MCF 10A (cell line): ENCODE data around the gene NCAM1. TPM values are rescaled to one million over a fixed set of nuclear protein-coding genes. Genes with fewer than 3 reads are reported as not detected.

Experiments used
- BruUV-seq: library from RNA; stranded (reverse); fragments of 400-500 nt; replicated peaks from 2 replicates; lab custom pipeline; 2021; lab: Mats Ljungman, UMichigan
- CTCF ChIA-PET: fragments of 300-600 bp; sonication (Branson Sonifier 250); formaldehyde crosslinking; extraction: SDS; loops from one replicate; lab custom pipeline; 2021; ENCODE audit warnings: antibody characterized with exemption, inconsistent platforms; lab: Yijun Ruan, JAX
- POLR2A ChIA-PET: fragments of 300-600, 350-650 bp; sonication (Branson Sonifier 250); formaldehyde crosslinking; extraction: SDS; loops from one replicate; lab custom pipeline; 2020; ENCODE audit warnings: antibody characterized with exemption, inconsistent platforms; lab: Yijun Ruan, JAX
- DNase-seq: peaks from one replicate; pipeline ENCODE4 v3.0.0-alpha.2; 2018; ENCODE audit not compliant: unreplicated experiment
- H3K27ac Mint-ChIP-seq: one replicate; pipeline ENCODE4 v1.8.0; 2022; ENCODE audit warnings: mild to moderate bottlenecking, low read depth, mixed read lengths; ENCODE audit not compliant: unreplicated experiment
- H3K27me3 Mint-ChIP-seq: one replicate; pipeline ENCODE4 v1.8.0; 2022; ENCODE audit warnings: mixed read lengths; ENCODE audit not compliant: insufficient read depth, unreplicated experiment
- H3K36me3 Mint-ChIP-seq: one replicate; pipeline ENCODE4 v1.8.0; 2022; ENCODE audit warnings: mild to moderate bottlenecking, moderate library complexity, mixed read lengths; ENCODE audit not compliant: insufficient read depth, unreplicated experiment
- H3K4me1 Mint-ChIP-seq: one replicate; pipeline ENCODE4 v1.8.0; 2022; ENCODE audit warnings: mixed read lengths; ENCODE audit not compliant: insufficient read depth, unreplicated experiment
- H3K4me3 Mint-ChIP-seq: one replicate; pipeline ENCODE4 v1.8.0; 2022; ENCODE audit warnings: mild to moderate bottlenecking, moderate library complexity, mixed read lengths; ENCODE audit not compliant: unreplicated experiment
- H3K9me3 Mint-ChIP-seq: one replicate; pipeline ENCODE4 v1.8.0; 2022; ENCODE audit warnings: mixed read lengths; ENCODE audit not compliant: unreplicated experiment
- CTCF ChIP-seq: fragments of 200-600 bp; IDR thresholded peaks from one replicate; pipeline ENCODE4 v1.8.0; 2022; ENCODE audit warnings: antibody characterized with exemption, mild to moderate bottlenecking; ENCODE audit not compliant: unreplicated experiment
- intact Hi-C: fragments of 100-400 bp; cut with micrococcal nuclease; formaldehyde crosslinking; loops from 2 replicates; pipeline ENCODE4 v1.14.1; 2022
- total RNA-seq: library from RNA; stranded (reverse); gene quantifications from 2 replicates; pipeline ENCODE4 v1.2.3, GENCODE V29; 2022

Gene NCAM1
- total RNA-seq, 1 experiment from 2014 or later = 0.19 TPM

GRCh38 chr11:112972399-112973145 is 11.4 kb downstream of the NCAM1 start:
- Mint-ChIP-seq H3K36me3 (no peaks in the 10 kb centered on the region), H3K4me1 (peaks cover 13% of the 10 kb centered on the region), H3K9me3 (no peaks in the 10 kb centered on the region), H3K27me3 (no peaks in the 10 kb centered on the region), H3K4me3 (no peak overlapping the region), H3K27ac (no peak overlapping the region)
- BruUV-seq = no TSS peak
- ChIA-PET POLR2A (interaction anchor here (0.9 kb wide), 1 partner anchor 8 kb away, joined by 3 read pairs; no protein-coding TSS in a partner anchor), CTCF (interaction anchor here (0.6 kb wide), 1 partner anchor 59 kb away, joined by 3 read pairs; no protein-coding TSS in a partner anchor)
- intact Hi-C loops = no loop called here
- DNase-seq = no peak
- TF ChIP-seq CTCF = no peak

- TF ChIP-seq CTCF = no peak
- POLR2A ChIA-PET = no interaction called here
- no TSS peak for BruUV-seq
- H3K36me3 Mint-ChIP-seq = no peaks in the 10 kb centered on the region
- no peaks in the 10 kb centered on the region for H3K27me3 Mint-ChIP-seq
- intact Hi-C loops = no loop called here
- H3K9me3 Mint-ChIP-seq = no peaks in the 10 kb centered on the region
- H3K4me1 Mint-ChIP-seq = peaks cover 9% of the 10 kb centered on the region
- no peak for DNase-seq
- no peak overlapping the region for H3K27ac Mint-ChIP-seq
- CTCF ChIA-PET = no interaction called here
- H3K4me3 Mint-ChIP-seq = no peak overlapping the region
Measured at GRCh38 chr11:112975051-112975450, 13.8 kb downstream of the NCAM1 start.

DNA sequence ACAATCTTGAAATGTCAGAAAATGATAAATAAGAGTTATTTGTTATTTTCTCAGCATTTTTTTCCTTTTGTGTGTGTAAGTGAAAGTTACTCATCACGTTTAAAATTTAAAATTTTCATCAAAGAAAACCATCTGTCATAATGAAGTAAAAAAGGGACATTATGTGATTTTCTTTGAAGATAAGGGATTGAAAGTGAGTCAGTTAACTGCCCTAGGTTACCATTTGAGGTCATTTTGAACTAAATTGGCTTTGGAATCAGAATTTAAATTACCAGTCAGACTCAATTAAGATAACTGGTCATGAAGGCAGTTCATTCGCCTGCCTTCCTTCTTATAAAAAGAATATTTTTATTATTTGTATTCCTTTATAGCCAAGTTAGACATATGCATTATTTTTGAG is 14.3 kb downstream of the NCAM1 start:
- POLR2A ChIA-PET = no interaction called here
- intact Hi-C loops = no loop called here
- H3K9me3 Mint-ChIP-seq = no peaks in the 10 kb centered on the region
- BruUV-seq = no TSS peak
- H3K27me3 Mint-ChIP-seq = no peaks in the 10 kb centered on the region
- no peak overlapping the region for H3K27ac Mint-ChIP-seq
- TF ChIP-seq CTCF = no peak
- CTCF ChIA-PET = no interaction called here
- no peaks in the 10 kb centered on the region for H3K36me3 Mint-ChIP-seq
- no peak for DNase-seq
- no peak overlapping the region for H3K4me3 Mint-ChIP-seq
- peaks cover 9% of the 10 kb centered on the region for H3K4me1 Mint-ChIP-seq

- Mint-ChIP-seq H3K27me3 (no peaks in the 10 kb centered on the region), H3K4me1 (peaks cover 9% of the 10 kb centered on the region), H3K27ac (no peak overlapping the region), H3K9me3 (no peaks in the 10 kb centered on the region), H3K36me3 (no peaks in the 10 kb centered on the region), H3K4me3 (no peak overlapping the region)
- CTCF ChIA-PET = interaction anchor here (0.7 to 1.2 kb wide), 2 partner anchors 24 to 136 kb away, joined by 3 to 7 read pairs; no protein-coding TSS in a partner anchor
- no TSS peak for BruUV-seq
- TF ChIP-seq CTCF = no peak
- intact Hi-C loops = no loop called here
- peak; percentile 83 for DNase-seq
- POLR2A ChIA-PET = interaction anchor here (1.0 kb wide), 1 partner anchor 20 kb away, joined by 3 read pairs; no protein-coding TSS in a partner anchor
Measured at GRCh38 chr11:112977755-112978154, 16.5 kb downstream of the NCAM1 start.
